ENCODE results near the gene ZBTB16.

Gene ZBTB16

DNA sequence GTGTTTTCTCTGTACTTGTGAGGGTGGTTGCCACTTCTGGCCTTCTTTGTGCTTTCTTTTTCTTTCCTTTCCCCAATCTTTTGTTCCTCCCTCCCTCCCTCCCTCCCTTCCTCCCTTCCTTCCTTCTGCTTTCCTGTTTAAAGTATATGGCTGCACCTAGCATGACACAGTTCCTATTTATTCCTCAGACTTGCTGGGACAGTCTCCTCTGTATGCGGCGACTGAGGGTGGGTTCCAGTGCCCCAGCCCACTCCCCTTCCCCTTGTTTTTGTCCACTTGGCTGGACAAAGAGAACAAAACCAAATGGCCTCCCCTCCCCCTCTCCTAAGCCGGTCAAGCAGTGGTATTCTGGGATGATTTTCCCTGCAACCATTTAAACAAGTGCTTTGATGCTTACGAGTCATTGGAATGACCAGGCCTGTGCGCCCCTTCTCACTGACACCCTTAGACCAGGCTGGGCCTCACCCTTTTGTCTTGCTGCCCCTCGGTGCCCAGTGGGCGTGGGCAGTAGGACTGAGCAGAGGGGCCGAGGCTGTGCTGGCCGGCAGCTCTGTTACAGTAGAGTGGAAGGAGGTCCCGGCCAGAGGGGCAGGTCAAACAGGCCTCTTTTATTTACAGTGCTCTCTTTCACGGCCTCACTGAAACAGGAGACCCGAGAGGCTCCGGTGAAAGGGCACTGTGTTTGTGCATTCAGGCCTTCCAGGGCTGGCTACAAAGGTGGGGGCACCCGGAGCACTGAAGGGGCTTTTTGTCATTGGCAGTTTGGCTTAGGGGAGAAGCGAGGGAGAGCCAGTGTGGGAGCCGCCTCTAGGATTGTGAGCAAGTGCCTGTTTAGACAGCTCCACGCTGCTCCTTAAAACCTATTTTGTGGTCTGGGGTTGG, 32.2 kb downstream of the ZBTB16 start:
- ChIA-PET CTCF (interaction anchor here (1.0 kb wide), 1 partner anchor 105 kb away, joined by 3 read pairs; no protein-coding TSS in a partner anchor), POLR2A (no interaction called here)
- Histone ChIP-seq H3K27ac (ENCODE audit: extremely low read depth, low read depth, low read length) (no peak overlapping the region), H3K9me3 (ENCODE audit: control insufficient read depth, insufficient read depth, low read depth, low read length) (no peaks in the 10 kb centered on the region), H3K36me3 (ENCODE audit: control insufficient read depth in 2 of 2, insufficient read depth in 1 of 2, low read length in 2 of 2) (no peaks in the 10 kb centered on the region), H3K4me3 (ENCODE audit: low read depth, low read length) (no peak overlapping the region), H3K4me1 (ENCODE audit: control insufficient read depth, insufficient read depth, low read length) (peaks cover 5% of the 10 kb centered on the region; the same call in 1 of the 2 replicates)
- TF ChIP-seq, protein P1, sequence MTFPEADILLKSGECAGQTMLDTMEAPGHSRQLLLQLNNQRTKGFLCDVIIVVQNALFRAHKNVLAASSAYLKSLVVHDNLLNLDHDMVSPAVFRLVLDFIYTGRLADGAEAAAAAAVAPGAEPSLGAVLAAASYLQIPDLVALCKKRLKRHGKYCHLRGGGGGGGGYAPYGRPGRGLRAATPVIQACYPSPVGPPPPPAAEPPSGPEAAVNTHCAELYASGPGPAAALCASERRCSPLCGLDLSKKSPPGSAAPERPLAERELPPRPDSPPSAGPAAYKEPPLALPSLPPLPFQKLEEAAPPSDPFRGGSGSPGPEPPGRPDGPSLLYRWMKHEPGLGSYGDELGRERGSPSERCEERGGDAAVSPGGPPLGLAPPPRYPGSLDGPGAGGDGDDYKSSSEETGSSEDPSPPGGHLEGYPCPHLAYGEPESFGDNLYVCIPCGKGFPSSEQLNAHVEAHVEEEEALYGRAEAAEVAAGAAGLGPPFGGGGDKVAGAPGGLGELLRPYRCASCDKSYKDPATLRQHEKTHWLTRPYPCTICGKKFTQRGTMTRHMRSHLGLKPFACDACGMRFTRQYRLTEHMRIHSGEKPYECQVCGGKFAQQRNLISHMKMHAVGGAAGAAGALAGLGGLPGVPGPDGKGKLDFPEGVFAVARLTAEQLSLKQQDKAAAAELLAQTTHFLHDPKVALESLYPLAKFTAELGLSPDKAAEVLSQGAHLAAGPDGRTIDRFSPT (tag by site-specific recombination; IDR thresholded peaks at IDR 0.05), result no peak
- TF ChIP-seq ZNF521 (tag by site-specific recombination; IDR thresholded peaks at IDR 0.05) (no peak), KLF9 (tag by site-specific recombination; IDR thresholded peaks at IDR 0.05; ENCODE audit: low read depth) (no peak), SCRT2 (tag by site-specific recombination; IDR thresholded peaks at IDR 0.05) (no peak), SP7 (tag by site-specific recombination; IDR thresholded peaks at IDR 0.05) (no peak), ZNF354C (tag by site-specific recombination; IDR thresholded peaks at IDR 0.05; ENCODE audit: borderline replicate concordance, low read depth) (no peak), ZFP37 (tag by site-specific recombination; IDR thresholded peaks at IDR 0.05) (no peak), ZNF529 (tag by site-specific recombination; IDR thresholded peaks at IDR 0.05; ENCODE audit: insufficient replicate concordance) (no peak), ZNF530 (tag by site-specific recombination; IDR thresholded peaks at IDR 0.05; ENCODE audit: low read depth) (no peak), ZNF221 (tag by site-specific recombination; IDR thresholded peaks at IDR 0.05; ENCODE audit: borderline replicate concordance) (no peak), TRIM28 (IDR thresholded peaks at IDR 0.05; ENCODE audit: borderline replicate concordance, low read length) (no peak)
- TF ChIP-seq, protein P2, sequence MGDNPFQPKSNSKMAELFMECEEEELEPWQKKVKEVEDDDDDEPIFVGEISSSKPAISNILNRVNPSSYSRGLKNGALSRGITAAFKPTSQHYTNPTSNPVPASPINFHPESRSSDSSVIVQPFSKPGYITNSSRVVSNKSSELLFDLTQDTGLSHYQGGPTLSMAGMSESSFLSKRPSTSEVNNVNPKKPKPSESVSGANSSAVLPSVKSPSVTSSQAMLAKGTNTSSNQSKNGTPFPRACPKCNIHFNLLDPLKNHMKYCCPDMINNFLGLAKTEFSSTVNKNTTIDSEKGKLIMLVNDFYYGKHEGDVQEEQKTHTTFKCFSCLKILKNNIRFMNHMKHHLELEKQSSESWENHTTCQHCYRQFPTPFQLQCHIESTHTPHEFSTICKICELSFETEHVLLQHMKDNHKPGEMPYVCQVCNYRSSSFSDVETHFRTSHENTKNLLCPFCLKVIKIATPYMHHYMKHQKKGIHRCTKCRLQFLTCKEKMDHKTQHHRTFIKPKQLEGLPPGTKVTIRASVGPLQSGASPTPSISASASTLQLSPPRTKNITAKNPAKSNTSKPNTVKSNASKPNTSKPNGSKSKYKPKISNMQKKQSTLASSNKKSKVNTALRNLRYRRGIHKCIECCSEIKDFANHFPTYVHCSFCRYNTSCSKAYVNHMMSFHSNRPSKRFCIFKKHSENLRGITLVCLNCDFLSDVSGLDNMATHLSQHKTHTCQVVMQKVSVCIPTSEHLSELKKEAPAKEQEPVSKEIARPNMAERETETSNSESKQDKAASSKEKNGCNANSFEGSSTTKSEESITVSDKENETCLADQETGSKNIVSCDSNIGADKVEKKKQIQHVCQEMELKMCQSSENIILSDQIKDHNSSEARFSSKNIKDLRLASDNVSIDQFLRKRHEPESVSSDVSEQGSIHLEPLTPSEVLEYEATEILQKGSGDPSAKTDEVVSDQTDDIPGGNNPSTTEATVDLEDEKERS (tag by site-specific recombination; IDR thresholded peaks at IDR 0.05), result no peak
- TF ChIP-seq, protein P3, sequence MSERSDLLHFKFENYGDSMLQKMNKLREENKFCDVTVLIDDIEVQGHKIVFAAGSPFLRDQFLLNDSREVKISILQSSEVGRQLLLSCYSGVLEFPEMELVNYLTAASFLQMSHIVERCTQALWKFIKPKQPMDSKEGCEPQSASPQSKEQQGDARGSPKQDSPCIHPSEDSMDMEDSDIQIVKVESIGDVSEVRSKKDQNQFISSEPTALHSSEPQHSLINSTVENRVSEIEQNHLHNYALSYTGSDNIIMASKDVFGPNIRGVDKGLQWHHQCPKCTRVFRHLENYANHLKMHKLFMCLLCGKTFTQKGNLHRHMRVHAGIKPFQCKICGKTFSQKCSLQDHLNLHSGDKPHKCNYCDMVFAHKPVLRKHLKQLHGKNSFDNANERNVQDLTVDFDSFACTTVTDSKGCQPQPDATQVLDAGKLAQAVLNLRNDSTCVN (tag by site-specific recombination; optimal IDR thresholded peaks at IDR 0.05), result no peak

GRCh38 chr11:114092478-114092877, 33.0 kb downstream of the ZBTB16 start:
- CTCF ChIA-PET, result interaction anchor here (1.0 kb wide), 1 partner anchor 104 kb away, joined by 3 read pairs; no protein-coding TSS in a partner anchor
- no peak for TF ChIP-seq ZNF211 (tag by site-specific recombination; IDR thresholded peaks at IDR 0.05; ENCODE audit: low read depth)
- TF ChIP-seq ZNF501 (tag by site-specific recombination; IDR thresholded peaks at IDR 0.05), result no peak
- TF ChIP-seq ZNF426 (tag by site-specific recombination; IDR thresholded peaks at IDR 0.05), result no peak
- no peak for TF ChIP-seq ZNF843 (tag by site-specific recombination; IDR thresholded peaks at IDR 0.05)
- TF ChIP-seq REST (tag by site-specific recombination; IDR thresholded peaks at IDR 0.05), result no peak
- TF ChIP-seq, protein P4, sequence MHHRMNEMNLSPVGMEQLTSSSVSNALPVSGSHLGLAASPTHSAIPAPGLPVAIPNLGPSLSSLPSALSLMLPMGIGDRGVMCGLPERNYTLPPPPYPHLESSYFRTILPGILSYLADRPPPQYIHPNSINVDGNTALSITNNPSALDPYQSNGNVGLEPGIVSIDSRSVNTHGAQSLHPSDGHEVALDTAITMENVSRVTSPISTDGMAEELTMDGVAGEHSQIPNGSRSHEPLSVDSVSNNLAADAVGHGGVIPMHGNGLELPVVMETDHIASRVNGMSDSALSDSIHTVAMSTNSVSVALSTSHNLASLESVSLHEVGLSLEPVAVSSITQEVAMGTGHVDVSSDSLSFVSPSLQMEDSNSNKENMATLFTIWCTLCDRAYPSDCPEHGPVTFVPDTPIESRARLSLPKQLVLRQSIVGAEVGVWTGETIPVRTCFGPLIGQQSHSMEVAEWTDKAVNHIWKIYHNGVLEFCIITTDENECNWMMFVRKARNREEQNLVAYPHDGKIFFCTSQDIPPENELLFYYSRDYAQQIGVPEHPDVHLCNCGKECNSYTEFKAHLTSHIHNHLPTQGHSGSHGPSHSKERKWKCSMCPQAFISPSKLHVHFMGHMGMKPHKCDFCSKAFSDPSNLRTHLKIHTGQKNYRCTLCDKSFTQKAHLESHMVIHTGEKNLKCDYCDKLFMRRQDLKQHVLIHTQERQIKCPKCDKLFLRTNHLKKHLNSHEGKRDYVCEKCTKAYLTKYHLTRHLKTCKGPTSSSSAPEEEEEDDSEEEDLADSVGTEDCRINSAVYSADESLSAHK (tag by site-specific recombination; IDR thresholded peaks at IDR 0.05), result no peak

More at GRCh38 chr11:114092478-114092877, 33.0 kb downstream of the ZBTB16 start:
- POLR2A ChIA-PET, result no interaction called here
- no peaks in the 10 kb centered on the region for H3K36me3 ChIP-seq (ENCODE audit: control insufficient read depth in 2 of 2, insufficient read depth in 1 of 2, low read length in 2 of 2)
- no peak overlapping the region for H3K27ac ChIP-seq (ENCODE audit: extremely low read depth, low read depth, low read length)
- H3K4me3 ChIP-seq (ENCODE audit: low read depth, low read length), result no peak overlapping the region
- no peaks in the 10 kb centered on the region for H3K9me3 ChIP-seq (ENCODE audit: control insufficient read depth, insufficient read depth, low read depth, low read length)
- peaks cover 5% of the 10 kb centered on the region; the same call in 1 of the 2 replicates for H3K4me1 ChIP-seq (ENCODE audit: control insufficient read depth, insufficient read depth, low read length)

Data from HEK293 (cell line).